Activated CD4-positive, CD25-positive, alpha-beta regulatory T cell treated with anti-CD3 and anti-CD28 coated beads, Interleukin-2, amount 50 U/mL, for 16 hours (primary cell): ENCODE data around the gene RHOXF1.
"Not testable (repeated sequence)": the region's sequence is repeated elsewhere in the genome, so short reads cannot be mapped to it uniquely, and the experiment has no call there.

Source experiments
- DNase-seq: peaks from one replicate; pipeline ENCODE4 v3.0.0-alpha.2; 2020; ENCODE audit warnings: low read depth, low spot score

Gene RHOXF1, protein sequence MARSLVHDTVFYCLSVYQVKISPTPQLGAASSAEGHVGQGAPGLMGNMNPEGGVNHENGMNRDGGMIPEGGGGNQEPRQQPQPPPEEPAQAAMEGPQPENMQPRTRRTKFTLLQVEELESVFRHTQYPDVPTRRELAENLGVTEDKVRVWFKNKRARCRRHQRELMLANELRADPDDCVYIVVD

DNA sequence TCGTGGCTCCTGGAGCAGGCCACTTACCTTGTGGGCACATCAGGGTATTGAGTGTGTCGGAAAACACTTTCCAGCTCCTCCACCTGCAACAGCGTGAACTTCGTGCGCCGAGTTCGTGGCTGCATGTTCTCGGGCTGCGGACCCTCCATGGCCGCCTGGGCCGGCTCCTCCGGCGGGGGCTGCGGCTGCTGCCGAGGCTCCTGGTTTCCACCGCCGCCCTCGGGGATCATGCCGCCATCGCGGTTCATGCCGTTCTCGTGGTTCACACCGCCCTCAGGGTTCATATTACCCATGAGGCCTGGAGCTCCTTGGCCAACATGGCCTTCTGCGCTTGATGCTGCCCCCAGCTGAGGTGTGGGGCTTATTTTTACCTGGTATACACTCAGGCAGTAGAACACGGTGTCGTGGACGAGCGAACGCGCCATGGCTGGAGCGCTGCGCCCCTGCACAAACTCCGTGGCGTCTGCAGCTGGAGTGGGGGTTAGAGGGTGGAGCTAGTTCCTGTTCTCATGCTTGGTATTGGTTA is at the start of gene RHOXF1:
Gene RHOXF1 (minus strand): TSS at position 476 of the 526 bp plus-strand sequence. CDS start 51 bp downstream, at position 425.
- no peak for DNase-seq

DNA sequence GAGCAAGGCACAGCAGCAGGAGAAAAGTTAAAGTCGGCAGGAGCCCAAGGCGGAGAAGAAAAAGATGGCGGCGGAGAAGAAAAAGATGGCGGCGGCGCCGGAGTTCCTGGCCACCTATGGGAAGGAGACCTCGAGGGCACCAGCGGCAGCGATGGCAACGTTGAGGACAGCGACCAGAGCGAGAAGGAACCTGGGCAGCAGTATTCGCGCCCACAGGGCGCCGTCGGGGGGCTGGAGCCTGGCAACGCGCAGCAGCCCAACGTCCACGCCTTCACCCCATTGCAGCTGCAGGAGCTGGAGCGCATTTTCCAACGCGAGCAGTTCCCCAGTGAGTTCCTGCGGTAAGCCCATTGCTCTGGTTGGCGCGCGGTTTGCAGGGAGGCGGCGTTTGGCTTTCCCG is 43.4 kb upstream of the RHOXF1 start:
- not testable (repeated sequence) for DNase-seq

DNA sequence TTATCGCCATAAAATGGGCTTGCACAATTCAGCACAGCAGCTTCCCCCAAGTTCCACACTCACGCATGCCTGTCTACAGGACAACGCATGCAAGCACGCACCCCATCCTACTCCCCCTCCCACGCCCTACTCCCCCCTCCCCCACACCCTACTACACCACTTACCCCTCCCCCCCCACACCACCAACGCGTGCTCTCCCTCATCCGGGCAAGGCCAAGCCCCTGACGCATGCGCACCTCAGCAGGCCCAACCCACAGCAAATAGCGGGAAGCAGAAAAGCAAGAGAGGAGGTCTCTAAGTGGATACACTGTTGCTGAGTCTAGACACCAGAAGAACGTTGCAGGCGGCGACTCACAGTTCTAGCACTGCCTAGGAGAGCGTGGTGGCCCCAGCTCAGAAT is 42.6 kb upstream of the RHOXF1 start, which contains the start of gene RHOXF2:
Gene RHOXF2 (plus strand): TSS at position 301 of the 400 bp plus-strand sequence. CDS start 138 bp downstream, outside the sequence.
- DNase-seq, result not testable (repeated sequence)

DNA sequence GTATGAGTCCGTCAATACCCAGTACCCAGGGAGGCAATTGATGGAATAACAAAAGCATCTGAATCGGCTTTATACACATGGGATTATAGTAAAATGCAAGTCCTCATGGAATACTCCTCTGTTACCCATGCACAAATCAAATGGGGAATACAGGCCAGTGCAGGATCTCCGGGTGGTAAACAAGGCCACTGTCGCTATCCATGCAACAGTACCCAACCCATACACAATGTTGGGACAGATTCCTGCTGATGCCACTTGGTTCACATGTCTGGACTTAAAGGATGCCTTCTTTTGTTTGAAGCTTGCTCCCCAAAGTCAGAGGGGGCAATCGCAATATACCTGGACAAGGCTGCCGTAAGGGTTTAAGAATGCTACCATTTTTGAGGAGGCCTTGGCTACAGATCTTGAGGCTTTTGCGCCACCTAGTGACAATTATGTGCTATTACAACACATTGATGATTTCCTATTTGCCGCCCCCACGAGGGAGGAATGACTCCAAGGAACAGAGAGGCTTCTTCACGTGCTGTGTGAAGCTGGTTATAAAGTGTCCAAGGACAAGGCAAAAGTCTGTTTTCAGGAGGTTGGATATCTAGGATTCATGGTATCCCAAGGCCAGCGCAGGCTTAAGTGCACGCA is 34.5 kb upstream of the RHOXF1 start:
- not testable (repeated sequence) for DNase-seq

DNA sequence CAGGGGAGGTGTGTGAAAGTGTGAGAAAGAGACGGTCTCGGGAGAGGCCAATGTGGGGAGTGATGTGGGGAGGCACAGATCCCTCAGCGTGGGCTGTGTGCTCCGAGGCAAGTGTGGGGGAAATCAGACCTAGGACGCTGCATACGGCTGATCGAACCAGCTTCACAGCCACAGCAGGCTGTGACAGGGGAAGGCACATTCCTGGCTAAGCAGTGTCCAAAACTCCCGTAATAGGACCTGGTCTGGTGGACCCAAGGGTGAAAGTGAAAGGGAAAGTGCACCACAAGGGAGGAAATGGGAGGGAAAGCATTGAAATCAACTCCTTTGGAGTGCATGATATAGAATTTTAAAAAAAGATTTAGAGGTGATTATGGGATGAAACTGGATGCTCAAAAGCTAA is 31.8 kb upstream of the RHOXF1 start:
- DNase-seq, result no peak

DNA sequence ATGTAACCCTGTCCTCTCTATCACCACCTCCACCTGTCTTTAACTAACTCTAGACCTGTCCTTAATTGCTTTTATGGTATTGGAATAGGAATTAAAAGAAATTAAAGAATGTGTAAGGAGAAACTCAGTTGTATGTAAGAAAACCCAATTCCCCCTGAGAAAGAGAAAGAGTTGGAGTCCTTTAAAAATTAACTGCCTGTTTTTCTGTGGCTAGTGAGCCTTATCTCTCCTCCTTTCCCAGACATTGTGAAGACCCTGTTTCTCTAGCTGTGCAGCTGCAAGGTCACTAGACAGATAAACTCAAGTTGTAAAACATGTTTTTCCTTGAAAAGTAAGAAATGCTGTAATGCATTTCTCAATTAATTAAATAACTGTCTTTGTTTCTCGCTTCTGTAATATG is 30.6 kb upstream of the RHOXF1 start:
- not testable (repeated sequence) for DNase-seq

DNA sequence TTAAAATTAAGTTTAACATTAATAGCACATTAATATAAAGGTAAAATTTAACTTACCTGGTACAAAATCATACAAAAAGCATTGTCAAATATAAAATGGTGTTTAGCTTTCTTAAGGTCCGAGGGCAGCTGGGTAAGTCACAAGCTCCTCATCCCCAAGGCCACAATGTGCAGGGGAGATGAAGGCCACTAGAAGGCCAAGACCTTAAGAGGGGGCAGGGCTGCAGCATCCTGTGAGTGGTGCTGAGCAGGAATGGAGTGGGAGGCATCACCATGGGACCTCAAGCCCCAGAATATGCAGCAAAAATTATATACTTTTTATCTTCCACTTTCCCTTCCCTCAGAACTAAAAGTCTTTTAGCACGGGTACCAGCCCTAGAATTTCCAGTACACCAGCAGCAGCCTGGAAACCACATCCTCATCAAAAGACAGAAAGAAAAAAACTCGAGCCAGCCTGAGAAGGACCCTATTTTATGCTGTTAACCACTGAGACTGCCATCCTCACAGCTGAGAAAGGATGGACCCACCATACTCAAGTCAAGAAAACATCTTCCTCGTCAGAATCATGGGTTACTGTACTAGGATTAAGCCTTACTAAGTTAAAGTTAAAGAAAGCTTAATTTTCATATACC is 29.7 kb upstream of the RHOXF1 start:
- no peak for DNase-seq

DNA sequence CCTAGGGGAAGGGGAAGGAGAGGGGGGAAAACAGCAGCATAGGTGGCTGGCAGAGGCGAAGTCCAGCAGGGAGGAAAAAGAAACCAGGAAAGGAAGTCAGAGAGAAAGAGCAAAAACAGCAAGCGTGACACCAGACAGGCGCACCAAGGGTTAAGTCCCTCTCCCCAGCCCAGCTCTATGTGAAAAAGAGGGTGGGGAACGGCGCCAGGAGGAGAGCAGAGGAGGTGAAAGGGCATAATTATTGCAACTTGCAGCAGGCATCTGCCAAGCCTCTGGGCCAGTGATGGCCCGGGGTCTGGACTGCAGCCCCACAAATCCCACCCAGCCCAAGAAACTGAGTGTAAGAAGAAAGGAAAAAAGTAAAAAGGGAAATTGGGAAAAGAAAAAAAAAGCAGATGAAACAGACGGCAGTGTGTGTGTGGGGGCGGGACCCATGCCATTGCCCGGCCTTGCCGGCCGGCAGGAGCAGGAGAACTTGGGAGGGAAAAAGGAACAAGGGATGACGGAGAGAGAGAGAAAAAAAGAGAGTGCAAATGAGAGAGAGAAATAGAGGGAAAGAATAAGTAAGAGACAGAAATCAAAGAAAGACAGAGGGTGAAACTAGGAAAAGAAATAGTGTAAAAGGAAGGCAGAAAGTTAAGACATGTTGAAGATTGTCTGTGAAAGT is 28.6 kb upstream of the RHOXF1 start:
- no peak for DNase-seq

DNA sequence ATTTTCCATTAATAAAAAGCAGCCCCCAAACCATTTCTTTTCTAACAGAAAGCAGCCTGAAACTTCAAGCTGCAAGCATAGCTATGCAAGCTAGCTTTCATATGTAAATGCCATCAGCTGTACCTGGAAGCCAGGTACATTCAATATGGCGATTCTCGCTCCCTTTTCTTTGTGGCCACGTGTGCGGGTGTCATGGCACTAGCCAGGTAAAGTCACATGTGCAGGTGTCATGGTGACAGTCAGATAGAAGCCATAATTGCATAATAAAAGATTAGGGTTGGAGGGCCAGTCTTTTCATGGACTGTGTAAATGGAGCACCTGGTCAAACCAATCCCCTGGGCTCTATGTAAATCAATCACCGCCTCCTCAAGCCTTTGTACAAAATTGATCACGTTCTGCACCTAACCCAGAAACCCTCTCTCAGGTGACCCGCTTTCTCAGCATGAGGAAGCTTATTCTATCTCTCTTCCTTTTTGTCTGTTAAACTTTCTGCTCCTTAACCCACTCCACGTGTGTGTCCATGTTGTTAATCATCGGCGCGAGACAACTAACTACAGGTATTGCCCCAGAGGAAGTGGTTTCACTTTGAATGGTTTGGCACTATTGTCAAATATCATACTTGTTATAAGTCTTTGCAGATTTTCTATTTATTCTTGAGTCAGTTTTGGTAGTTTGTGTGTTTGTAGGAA is 24.7 kb upstream of the RHOXF1 start:
- no peak for DNase-seq

DNA sequence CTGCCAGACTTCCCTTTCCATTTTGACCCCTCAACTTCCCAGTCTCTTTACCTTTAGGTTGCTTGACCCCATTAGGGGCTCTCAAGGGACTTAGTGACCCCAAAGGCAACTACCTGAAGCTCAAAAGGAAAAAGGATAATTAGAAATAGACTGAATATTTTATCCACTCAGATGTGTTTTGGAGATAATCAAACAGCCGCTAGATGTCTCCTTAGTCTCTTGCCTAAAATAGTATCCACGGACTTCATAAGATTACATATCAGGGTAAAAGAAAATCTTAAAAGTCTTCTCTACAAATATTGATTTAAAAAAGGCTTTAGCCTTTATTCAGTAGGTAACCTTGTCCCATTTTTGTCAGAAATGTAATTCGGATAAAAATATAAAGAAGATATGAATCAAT is 21.7 kb upstream of the RHOXF1 start:
- no peak for DNase-seq

DNA sequence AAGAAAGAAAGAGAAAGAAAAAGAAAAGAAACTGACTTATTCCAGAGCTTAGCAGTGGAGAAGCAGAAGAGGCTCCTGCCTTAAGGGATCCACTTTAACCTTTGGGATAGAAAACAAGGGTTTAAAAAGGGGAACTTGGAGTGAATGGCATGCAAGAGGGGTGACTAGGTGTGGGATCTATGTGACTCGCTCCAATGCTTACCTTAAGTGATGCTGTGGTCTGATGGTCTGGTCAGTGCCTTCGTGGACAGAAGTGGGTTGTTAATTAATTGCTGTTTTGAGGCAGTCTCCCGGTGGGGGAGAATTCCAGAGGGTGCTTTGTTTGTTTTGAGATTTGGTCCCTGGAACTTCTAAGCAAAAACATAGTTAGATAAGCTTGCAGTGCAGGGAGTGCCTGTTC is 21.1 kb upstream of the RHOXF1 start:
- no peak for DNase-seq

DNA sequence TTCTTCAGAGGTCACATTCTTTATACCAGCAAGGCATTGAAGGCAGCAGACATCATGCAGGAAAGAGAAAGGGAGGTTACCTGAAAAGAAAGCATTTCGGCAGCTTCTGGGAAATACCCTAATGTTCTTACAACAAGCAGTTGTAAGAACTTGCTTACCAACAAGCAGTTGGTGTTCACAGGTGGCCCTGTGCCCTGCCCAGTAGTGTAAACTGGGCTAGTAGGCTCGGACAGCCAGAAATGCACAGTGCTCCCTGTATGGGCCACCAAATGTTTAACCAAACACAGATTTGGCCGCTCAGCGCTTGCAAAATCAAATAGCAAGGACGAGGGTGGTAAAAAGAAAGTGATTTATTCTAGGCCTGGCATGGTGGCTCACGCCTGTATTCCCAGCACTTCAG is 20.4 kb upstream of the RHOXF1 start:
- no peak for DNase-seq

DNA sequence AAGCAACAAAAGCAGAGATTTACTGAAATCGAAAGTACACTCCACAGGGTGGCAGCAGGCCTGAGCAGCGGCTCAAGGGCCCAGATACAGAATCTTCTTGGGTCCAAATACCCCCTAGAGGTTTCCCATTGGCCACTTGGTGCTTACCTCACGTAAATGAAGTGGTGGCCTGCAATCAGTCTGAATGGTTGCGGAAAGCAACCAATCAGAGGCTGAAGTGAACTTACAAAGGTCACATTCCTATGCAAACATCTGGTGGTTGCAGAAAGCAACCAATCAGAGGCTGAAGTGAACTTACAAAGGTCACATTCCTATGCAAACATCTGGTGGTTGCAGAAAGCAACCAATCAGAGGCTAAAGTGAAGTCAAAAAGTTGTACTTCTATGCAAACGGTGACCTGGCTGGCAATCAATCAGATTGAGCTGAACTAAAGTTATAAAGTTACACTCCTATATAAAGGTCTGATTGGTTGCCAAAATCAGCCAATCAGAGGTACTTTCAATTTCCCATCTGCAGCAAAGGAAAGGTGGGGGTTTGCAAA is 12.7 kb upstream of the RHOXF1 start:
- not testable (repeated sequence) for DNase-seq

DNA sequence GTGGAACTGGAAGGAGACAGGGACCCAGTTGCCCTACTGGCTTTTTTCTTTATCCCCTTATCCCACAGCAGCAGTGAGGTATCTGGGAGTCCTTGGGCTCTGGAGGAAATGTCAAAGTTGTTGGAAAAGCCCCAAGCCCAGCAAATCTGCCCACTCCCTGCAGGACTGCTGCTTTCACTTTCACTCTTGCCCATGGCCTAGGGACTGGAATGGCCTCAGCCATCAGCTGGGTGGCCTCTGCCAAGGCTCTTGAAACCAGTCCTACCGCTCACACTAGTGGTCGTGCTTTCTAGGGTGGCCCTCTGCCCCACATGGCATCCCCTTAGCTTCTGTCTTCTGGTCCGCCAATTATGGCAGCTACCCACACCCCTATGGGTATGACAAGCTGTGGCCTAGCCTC is 9.7 kb upstream of the RHOXF1 start:
- no peak for DNase-seq

DNA sequence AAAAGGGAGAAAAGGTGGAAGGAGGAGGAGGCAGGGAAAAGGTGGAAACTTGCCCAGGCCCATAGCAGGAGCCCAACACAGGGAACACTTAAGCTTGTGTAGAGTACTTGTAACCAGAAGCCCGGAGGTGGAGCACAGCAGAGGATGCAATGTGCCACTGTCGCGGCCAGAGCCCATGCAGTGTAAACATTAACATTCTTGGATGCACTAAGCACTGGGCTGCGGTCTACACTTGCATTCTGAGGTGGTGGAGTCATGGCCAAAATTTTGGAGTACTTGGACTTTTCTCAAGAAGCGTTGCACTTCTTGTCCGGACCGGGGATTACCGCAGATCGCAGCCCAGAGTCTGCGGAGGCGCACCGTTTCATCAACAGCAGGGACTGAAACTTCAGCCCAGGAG is 4.5 kb upstream of the RHOXF1 start:
- DNase-seq, result no peak

DNA sequence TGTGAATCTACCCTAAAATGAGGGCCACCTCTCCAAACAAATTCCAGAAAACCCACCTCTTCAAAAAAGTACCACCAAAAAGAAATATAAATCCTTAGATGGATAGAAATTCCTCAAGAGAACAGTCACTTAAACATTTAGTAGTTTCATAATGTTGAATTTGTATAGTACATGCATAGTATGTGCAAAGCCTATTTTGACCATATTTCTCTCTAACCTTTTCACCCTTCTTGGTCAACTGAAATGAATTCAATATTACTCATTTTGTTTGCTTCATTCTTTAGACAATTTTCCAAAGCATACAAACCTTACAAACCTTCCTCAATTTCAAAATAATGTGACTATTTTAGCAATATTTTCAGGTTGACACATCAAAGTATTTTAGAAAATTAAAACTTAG is 4.1 kb downstream of the RHOXF1 start:
- DNase-seq, result no peak

DNA sequence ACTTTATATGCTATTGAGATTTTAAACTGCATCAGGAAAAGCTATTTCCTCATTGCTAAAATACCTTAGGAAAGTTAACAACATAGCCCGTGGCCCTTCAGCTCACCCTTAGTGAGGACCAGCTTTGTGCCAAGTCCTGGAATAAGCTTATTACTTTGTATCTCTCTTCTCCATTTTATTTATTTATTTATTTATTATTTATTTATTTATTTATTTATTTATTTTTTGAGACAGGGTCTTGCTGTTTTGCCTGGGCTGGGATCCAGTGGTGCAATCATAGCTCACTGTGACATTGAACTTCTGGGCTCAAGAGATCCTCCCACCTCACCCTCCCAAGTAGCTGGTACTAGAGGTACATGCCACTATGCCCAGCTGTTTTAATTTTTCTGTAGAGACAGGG is 6.3 kb downstream of the RHOXF1 start:
- no peak for DNase-seq

DNA sequence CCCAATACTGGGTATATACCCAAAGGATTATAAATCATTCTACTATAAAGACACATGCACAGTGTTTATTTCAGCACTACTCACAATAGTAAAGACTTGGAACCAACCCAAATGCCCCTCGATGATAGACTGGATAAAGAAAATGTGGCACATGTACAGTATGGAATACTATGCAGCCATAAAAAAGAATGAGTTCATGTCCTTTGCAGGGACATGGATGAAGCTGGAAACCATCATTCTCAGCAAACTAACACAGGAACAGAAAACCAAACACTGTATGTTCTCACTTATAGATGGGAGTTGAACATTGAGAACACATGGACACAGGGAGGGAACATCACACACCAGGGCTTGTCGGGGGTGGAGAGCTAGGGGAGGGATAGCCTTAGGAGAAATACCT is 11.0 kb downstream of the RHOXF1 start:
- not testable (repeated sequence) for DNase-seq

DNA sequence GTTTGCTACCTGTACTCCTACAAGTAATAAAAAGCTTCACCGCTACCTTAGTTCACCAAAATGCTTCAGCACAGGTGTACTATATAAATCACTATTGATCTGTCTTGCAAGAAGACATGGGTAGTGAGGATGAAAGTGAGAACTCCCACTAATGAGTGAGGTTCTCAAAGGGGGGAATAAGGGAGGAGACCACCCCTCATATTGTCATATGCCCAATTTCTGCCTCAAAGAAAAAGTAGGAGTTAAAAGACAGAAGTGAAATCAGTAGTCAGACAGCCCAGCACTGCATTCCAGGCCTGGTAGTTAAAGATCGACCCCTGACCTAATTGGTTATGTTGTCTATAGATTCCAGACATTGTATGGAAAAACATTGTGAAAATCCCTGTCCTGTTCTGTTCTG is 14.7 kb downstream of the RHOXF1 start:
- not testable (repeated sequence) for DNase-seq

DNA sequence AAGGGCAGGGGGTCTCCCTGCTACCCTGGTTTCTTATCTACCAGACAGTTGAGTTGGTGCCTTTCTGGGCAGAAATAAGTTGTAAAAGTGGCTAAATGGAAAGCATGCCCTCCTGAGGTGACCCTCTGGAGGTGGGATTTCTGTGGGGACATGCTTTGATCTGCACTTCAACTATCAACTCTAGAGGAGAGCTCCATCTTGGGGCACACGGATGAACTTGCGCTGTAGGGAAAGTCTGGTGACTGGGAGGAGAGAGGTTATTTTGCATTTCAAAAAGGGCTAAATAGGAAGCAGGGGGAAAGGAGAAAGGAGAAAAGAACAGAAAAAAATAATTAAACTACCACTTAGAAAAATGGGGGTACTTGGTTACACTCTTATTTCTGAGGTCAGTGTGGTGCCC is 25.5 kb downstream of the RHOXF1 start:
- no peak for DNase-seq

DNA sequence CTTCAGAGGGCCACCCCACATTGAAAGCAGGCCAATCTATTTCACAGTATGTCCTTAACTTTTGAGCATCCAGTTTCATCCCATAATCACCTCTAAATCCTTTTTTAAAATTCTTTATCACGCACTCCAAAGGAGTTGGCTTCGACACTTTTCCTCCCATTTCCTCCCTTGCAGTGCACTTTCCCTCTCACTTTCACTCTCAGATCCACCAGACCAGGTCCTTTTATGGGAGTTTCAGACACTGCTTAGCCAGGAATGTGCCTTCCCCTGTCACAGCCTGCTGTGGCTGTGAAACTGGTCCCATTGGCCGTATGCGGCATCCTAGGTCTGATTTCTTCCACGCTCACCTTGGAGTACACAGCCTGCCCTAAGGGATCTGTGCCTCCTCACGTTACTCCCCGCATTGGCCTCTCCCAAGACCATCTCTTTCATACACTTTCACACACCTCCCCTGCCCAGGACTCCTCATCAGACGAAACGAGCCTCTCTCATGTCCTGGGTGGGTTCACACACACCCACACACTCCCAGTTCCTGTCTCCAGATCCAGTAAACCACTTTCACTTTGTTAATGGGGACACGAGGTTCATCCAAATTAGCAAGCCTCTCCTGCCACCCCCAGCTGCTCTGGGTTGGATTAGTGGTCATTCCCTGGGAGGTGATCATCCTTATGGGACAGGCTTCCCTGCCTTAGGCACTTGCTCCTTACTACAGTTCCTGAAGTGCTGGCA is 28.3 kb downstream of the RHOXF1 start:
- DNase-seq, result no peak
